Measurements from ENCODE around the gene RHEX. TPM values are rescaled to one million over a fixed set of nuclear protein-coding genes. Genes with fewer than 3 reads are reported as not detected.

Gene RHEX
- total RNA-seq, 1 experiment from 2014 or later, result not detected

DNA sequence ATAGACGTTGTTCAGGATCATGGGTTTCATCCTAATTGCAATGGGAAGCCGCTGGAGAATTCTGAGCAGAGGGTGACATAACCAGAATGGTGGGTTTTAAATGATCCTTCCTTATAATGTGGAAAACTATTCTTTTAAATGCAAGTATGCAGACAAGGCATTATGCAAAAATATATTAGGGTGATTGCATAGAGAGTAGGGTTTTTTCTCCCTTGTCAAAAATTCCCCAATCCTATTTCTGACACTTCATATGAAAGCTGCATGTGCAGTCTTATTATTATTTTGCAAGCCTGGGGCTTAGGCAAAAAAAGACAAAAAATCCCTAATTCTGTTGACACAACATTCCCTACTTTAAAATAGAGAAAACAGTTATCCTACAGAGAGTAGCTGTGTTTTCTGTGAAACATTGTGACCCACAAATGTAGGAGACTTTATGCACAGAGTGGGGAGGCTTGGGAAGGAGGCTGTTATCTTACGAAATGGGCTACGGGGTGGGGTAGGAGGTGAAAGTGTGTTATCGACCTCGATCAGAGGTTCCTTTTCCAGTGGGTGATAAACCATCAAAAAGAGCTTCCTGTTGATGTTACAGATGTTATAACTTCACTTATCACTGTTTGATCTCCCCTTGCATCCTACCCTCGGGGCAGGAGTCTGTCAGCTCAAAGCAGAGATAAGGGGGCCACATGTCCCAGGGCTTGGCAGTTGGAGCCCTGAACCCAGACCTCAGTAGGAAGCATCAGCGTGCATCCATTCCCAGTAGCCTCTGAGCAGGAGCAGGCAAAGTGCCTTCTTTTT, 27.2 kb downstream of the RHEX start (continued):
- TF ChIP-seq, protein P1, sequence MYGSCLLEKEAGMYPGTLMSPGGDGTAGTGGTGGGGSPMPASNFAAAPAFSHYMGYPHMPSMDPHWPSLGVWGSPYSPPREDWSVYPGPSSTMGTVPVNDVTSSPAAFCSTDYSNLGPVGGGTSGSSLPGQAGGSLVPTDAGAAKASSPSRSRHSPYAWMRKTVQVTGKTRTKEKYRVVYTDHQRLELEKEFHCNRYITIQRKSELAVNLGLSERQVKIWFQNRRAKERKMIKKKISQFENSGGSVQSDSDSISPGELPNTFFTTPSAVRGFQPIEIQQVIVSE (CRISPR knock-in tag; IDR thresholded peaks at IDR 0.05; ENCODE audit: borderline replicate concordance), result no peak
- TF ChIP-seq ZNF138 (CRISPR knock-in tag; conservative IDR thresholded peaks at IDR 0.05) (no peak), ZNF671 (CRISPR knock-in tag; IDR thresholded peaks at IDR 0.05) (no peak)

DNA sequence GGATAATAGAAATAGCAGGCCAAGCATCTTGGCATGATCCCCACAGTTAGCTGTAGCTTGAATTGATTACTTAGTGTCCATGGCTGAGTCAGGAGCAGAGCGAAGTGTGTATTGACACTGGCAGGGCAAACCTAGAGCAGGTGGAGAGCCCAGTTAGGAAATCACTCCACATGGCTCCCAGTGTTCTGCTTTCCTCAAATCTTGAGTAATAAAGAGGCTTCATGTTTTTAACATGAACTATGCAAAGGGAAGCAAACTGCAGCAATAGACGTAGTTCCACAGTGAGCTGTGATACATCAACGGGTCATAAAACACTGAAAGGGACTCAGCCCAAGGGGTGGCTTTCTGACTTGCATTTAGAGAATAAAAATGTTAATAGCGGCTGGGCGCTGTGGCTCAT, 28.9 kb downstream of the RHEX start:
- no peaks in the 10 kb centered on the region for H3K36me3 Mint-ChIP-seq
- no peak for DNase-seq (ENCODE audit: low spot score)
- no peaks in the 10 kb centered on the region for H3K9me3 Mint-ChIP-seq
- H3K27ac Mint-ChIP-seq, result no peak overlapping the region
- CTCF ChIA-PET, result interaction anchor here (1.5 kb wide), 1 partner anchor 25 kb away, joined by 7 read pairs; no protein-coding TSS in a partner anchor
- TF ChIP-seq, protein P2, sequence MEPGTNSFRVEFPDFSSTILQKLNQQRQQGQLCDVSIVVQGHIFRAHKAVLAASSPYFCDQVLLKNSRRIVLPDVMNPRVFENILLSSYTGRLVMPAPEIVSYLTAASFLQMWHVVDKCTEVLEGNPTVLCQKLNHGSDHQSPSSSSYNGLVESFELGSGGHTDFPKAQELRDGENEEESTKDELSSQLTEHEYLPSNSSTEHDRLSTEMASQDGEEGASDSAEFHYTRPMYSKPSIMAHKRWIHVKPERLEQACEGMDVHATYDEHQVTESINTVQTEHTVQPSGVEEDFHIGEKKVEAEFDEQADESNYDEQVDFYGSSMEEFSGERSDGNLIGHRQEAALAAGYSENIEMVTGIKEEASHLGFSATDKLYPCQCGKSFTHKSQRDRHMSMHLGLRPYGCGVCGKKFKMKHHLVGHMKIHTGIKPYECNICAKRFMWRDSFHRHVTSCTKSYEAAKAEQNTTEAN (CRISPR knock-in tag; IDR thresholded peaks at IDR 0.05), result no peak
- TF ChIP-seq, protein P3, sequence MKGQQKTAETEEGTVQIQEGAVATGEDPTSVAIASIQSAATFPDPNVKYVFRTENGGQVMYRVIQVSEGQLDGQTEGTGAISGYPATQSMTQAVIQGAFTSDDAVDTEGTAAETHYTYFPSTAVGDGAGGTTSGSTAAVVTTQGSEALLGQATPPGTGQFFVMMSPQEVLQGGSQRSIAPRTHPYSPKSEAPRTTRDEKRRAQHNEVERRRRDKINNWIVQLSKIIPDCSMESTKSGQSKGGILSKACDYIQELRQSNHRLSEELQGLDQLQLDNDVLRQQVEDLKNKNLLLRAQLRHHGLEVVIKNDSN (CRISPR knock-in tag; IDR thresholded peaks at IDR 0.05), result no peak
- no peak for TF ChIP-seq ZNF423 (CRISPR knock-in tag; IDR thresholded peaks at IDR 0.05)
- TF ChIP-seq, protein P4, sequence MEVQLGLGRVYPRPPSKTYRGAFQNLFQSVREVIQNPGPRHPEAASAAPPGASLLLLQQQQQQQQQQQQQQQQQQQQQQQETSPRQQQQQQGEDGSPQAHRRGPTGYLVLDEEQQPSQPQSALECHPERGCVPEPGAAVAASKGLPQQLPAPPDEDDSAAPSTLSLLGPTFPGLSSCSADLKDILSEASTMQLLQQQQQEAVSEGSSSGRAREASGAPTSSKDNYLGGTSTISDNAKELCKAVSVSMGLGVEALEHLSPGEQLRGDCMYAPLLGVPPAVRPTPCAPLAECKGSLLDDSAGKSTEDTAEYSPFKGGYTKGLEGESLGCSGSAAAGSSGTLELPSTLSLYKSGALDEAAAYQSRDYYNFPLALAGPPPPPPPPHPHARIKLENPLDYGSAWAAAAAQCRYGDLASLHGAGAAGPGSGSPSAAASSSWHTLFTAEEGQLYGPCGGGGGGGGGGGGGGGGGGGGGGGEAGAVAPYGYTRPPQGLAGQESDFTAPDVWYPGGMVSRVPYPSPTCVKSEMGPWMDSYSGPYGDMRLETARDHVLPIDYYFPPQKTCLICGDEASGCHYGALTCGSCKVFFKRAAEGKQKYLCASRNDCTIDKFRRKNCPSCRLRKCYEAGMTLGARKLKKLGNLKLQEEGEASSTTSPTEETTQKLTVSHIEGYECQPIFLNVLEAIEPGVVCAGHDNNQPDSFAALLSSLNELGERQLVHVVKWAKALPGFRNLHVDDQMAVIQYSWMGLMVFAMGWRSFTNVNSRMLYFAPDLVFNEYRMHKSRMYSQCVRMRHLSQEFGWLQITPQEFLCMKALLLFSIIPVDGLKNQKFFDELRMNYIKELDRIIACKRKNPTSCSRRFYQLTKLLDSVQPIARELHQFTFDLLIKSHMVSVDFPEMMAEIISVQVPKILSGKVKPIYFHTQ (CRISPR knock-in tag; IDR thresholded peaks at IDR 0.05), result no peak
- POLR2A ChIA-PET, result no interaction called here
- H3K4me3 Mint-ChIP-seq, result no peak overlapping the region
- no peaks in the 10 kb centered on the region; the same call in 1 of the 2 replicates for H3K27me3 Mint-ChIP-seq (ENCODE audit: low read depth)
- no peak for ATAC-seq
- H3K4me1 Mint-ChIP-seq, result peaks cover 12% of the 10 kb centered on the region

DNA sequence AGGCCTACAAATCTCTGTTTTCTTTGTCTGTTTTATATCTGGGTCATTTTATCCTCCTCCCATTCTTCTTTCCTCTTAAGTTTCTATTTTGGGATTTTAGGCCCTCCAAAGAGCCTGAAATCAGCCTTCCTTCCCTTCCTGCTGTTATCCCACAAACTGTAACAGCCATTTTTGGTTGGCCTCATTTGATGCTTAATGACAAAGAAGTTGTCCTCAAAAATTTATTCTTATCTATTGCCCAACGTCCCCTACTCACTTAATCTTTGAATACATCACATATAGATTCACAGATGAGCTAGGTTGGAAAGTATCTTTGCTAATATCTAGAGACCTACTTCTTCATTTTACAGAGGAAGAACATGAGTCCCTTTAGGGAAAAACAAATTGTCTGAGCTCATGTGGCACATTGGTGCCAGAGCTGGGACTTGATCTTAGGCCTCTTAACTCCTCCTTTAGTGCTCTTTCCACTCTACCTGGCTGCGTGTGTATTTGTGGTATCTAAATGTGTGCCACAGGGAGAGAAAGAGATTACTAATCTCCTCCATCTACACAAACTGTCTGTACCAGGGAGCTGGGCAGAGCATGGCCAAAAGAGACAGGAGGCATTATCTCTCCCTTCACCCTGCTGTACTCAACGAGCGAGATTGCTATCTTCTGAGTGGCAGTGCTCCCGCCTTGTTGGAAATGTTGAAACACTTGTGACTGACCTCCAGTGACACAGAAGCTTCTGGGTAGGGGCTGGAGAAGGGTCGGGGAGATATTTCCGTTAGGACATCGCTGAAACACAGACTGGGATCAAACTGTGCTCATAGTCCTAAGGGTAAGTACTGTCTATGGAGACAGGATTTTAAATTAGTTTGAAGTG, 30.1 kb downstream of the RHEX start:
- no peak overlapping the region for H3K27ac Mint-ChIP-seq
- POLR2A ChIA-PET, result no interaction called here

More for the DNA sequence above, 30.1 kb downstream of the RHEX start:
- CTCF ChIA-PET, result interaction anchor here (1.5 kb wide), 1 partner anchor 23 kb away, joined by 7 read pairs; no protein-coding TSS in a partner anchor
- Mint-ChIP-seq H3K4me1 (peaks cover 7% of the 10 kb centered on the region), H3K4me3 (no peak overlapping the region), H3K27me3 (ENCODE audit: low read depth) (no peaks in the 10 kb centered on the region), H3K9me3 (no peaks in the 10 kb centered on the region), H3K36me3 (no peaks in the 10 kb centered on the region)
- TF ChIP-seq, protein P5, sequence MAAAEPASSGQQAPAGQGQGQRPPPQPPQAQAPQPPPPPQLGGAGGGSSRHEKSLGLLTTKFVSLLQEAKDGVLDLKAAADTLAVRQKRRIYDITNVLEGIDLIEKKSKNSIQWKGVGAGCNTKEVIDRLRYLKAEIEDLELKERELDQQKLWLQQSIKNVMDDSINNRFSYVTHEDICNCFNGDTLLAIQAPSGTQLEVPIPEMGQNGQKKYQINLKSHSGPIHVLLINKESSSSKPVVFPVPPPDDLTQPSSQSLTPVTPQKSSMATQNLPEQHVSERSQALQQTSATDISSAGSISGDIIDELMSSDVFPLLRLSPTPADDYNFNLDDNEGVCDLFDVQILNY (CRISPR knock-in tag; IDR thresholded peaks at IDR 0.05), result no peak
- TF ChIP-seq, protein P4 (CRISPR knock-in tag; IDR thresholded peaks at IDR 0.05), result no peak
- TF ChIP-seq CREB1 (CRISPR knock-in tag; IDR thresholded peaks at IDR 0.05) (no peak), SMAD4 (CRISPR knock-in tag; IDR thresholded peaks at IDR 0.05) (no peak), ZNF121 (CRISPR knock-in tag; IDR thresholded peaks at IDR 0.05) (no peak), ZNF263 (CRISPR knock-in tag; IDR thresholded peaks at IDR 0.05; ENCODE audit: low read depth) (no peak), GABPB1 (CRISPR knock-in tag; IDR thresholded peaks at IDR 0.05) (no peak)
- TF ChIP-seq, protein P6, sequence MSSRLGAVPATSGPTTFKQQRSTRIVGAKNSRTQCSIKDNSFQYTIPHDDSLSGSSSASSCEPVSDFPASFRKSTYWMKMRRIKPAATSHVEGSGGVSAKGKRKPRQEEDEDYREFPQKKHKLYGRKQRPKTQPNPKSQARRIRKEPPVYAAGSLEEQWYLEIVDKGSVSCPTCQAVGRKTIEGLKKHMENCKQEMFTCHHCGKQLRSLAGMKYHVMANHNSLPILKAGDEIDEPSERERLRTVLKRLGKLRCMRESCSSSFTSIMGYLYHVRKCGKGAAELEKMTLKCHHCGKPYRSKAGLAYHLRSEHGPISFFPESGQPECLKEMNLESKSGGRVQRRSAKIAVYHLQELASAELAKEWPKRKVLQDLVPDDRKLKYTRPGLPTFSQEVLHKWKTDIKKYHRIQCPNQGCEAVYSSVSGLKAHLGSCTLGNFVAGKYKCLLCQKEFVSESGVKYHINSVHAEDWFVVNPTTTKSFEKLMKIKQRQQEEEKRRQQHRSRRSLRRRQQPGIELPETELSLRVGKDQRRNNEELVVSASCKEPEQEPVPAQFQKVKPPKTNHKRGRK (CRISPR knock-in tag; IDR thresholded peaks at IDR 0.05; ENCODE audit: borderline replicate concordance), result no peak
- TF ChIP-seq, protein P7, sequence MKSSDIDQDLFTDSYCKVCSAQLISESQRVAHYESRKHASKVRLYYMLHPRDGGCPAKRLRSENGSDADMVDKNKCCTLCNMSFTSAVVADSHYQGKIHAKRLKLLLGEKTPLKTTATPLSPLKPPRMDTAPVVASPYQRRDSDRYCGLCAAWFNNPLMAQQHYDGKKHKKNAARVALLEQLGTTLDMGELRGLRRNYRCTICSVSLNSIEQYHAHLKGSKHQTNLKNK (CRISPR knock-in tag; IDR thresholded peaks at IDR 0.05), result no peak
- TF ChIP-seq, protein P8, sequence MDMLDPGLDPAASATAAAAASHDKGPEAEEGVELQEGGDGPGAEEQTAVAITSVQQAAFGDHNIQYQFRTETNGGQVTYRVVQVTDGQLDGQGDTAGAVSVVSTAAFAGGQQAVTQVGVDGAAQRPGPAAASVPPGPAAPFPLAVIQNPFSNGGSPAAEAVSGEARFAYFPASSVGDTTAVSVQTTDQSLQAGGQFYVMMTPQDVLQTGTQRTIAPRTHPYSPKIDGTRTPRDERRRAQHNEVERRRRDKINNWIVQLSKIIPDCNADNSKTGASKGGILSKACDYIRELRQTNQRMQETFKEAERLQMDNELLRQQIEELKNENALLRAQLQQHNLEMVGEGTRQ (CRISPR knock-in tag; IDR thresholded peaks at IDR 0.05), result no peak
- DNase-seq (ENCODE audit: low spot score), result no peak
- ATAC-seq, result no peak

All from WTC11 (cell line).